H1 (cell line): ENCODE measurements around the gene CSNK2A3. TPM values are rescaled to one million over a fixed set of nuclear protein-coding genes. Genes with fewer than 3 reads are reported as not detected.

Experiments
- CTCF ChIA-PET: fragments of 300-600 bp; sonication (Branson Sonifier 250); formaldehyde crosslinking; loops from one replicate; lab custom pipeline; 2021; ENCODE audit not compliant: partially characterized antibody; lab: Charles Lee
- POLR2A ChIA-PET: fragments of 300-600 bp; sonication (Branson Sonifier 250); formaldehyde crosslinking; loops from one replicate; lab custom pipeline; 2021; ENCODE audit warnings: inconsistent platforms; ENCODE audit not compliant: partially characterized antibody; lab: Charles Lee
- DNase-seq, 2 experiments: peaks; one replicate each; pipeline versions ENCODE4 v3.0.0 to v3.0.0-alpha.2; 2010 to 2022; ENCODE audit warnings: low spot score in 2 of 2, low read depth in 1 of 2, mixed read lengths in 1 of 2
- FAIRE-seq: peaks from 2 replicates; lab custom pipeline; 2011; peaks lifted over from hg19 to GRCh38; lab: Jason Lieb, UNC
- H2AFZ ChIP-seq: 2 replicates; pipeline ENCODE4 v1.8.1; 2012; ENCODE audit warnings: low read length, inconsistent platforms
- H2AK5ac ChIP-seq: 2 replicates; pipeline ENCODE4 v1.6.1; 2013; ENCODE audit warnings: low read depth, low read length
- H2BK120ac ChIP-seq: replicated peaks from 2 replicates; pipeline ENCODE3; 2013; ENCODE audit warnings: low read depth, low read length, inconsistent platforms
- H2BK12ac ChIP-seq: 2 replicates; pipeline ENCODE4 v1.6.1; 2013; ENCODE audit warnings: low read depth, low read length
- H2BK15ac ChIP-seq: 2 replicates; pipeline ENCODE4 v1.6.1; 2013; ENCODE audit warnings: low read length
- H2BK20ac ChIP-seq: 2 replicates; pipeline ENCODE4 v1.6.1; 2013; ENCODE audit warnings: low read length
- H2BK5ac ChIP-seq: 2 replicates; pipeline ENCODE4 v1.6.1; 2013; ENCODE audit warnings: low read depth, low read length
- H3K14ac ChIP-seq: 2 replicates; pipeline ENCODE4 v1.6.1; 2013; ENCODE audit warnings: inconsistent platforms; ENCODE audit not compliant: insufficient read length
- H3K18ac ChIP-seq: 2 replicates; pipeline ENCODE4 v1.6.1; 2013; ENCODE audit warnings: low read length; ENCODE audit errors: extremely low read depth
- H3K23ac ChIP-seq: 2 replicates; pipeline ENCODE4 v1.6.1; 2013; ENCODE audit warnings: inconsistent platforms; ENCODE audit not compliant: insufficient read length
- H3K23me2 ChIP-seq: 2 replicates; pipeline ENCODE4 v1.6.1; 2013; ENCODE audit warnings: low read depth, low read length
- H3K27ac ChIP-seq: 2 replicates; pipeline ENCODE4 v1.6.1; 2011; ENCODE audit warnings: low read depth, low read length, inconsistent platforms
- H3K27me3 ChIP-seq, 4 experiments: replicated peaks in 1 of 4; 1 replicate in 1 of 4; 2 replicates in 3 of 4; pipeline versions ENCODE4 v1.6.1 to v1.8.1; 2011 to 2013; ENCODE audit warnings: low read length in 3 of 4, mild to moderate bottlenecking in 3 of 4, inconsistent platforms in 2 of 4, mixed read lengths in 2 of 4, moderate library complexity in 1 of 4; ENCODE audit not compliant: control insufficient read depth in 3 of 4, insufficient read depth in 3 of 4; ENCODE audit errors: extremely low read depth in 1 of 4
- H3K36me3 ChIP-seq, 4 experiments: 2 replicates each; pipeline versions ENCODE4 v1.6.1 to v1.8.1; 2011 to 2013; ENCODE audit warnings: mild to moderate bottlenecking in 4 of 4, low read length in 3 of 4, moderate library complexity in 2 of 4, control low read depth in 1 of 4, inconsistent platforms in 1 of 4; ENCODE audit not compliant: insufficient read depth in 4 of 4, control insufficient read depth in 2 of 4
- H3K4ac ChIP-seq: replicated peaks from 2 replicates; pipeline ENCODE3; 2013; ENCODE audit warnings: low read length, low read depth, mixed read lengths, inconsistent platforms; ENCODE audit not compliant: insufficient read length
- H3K4me1 ChIP-seq, 4 experiments: replicated peaks in 1 of 4; 1 replicate in 1 of 4; 2 replicates in 3 of 4; pipeline versions ENCODE4 v1.6.1 to v1.8.1; 2011 to 2013; ENCODE audit warnings: low read length in 3 of 4, inconsistent platforms in 2 of 4, mixed read lengths in 1 of 4; ENCODE audit not compliant: insufficient read depth in 4 of 4, control insufficient read depth in 3 of 4
- H3K4me2 ChIP-seq, 2 experiments: 2 replicates each; pipeline versions ENCODE4 v1.6.1 to v1.8.1; 2011 to 2013; ENCODE audit warnings: low read depth in 2 of 2, low read length in 2 of 2, control low read depth in 1 of 2, inconsistent platforms in 1 of 2, mild to moderate bottlenecking in 1 of 2; ENCODE audit not compliant: insufficient read depth in 1 of 2
- H3K4me3 ChIP-seq, 4 experiments: fragments of 200-600, 300-600 bp in 1 of 4; sonication (generic), shearing (Covaris generic), sonication (Bioruptor Twin) in 1 of 4; 2 replicates each; pipeline versions ENCODE4 v1.5.1 to v1.8.1; 2011 to 2016; ENCODE audit warnings: low read length in 4 of 4, low read depth in 3 of 4, control low read depth in 2 of 4, inconsistent platforms in 2 of 4, mild to moderate bottlenecking in 2 of 4, mixed read lengths in 1 of 4, moderate library complexity in 1 of 4; ENCODE audit not compliant: insufficient read depth in 2 of 4; ENCODE audit errors: extremely low read depth in 1 of 4
- H3K56ac ChIP-seq: replicated peaks from 2 replicates; pipeline ENCODE3; 2013; ENCODE audit warnings: low read depth, mild to moderate bottlenecking, mixed read lengths, low read length, inconsistent platforms; ENCODE audit not compliant: insufficient read length
- H3K79me1 ChIP-seq: 2 replicates; pipeline ENCODE4 v1.6.1; 2013; ENCODE audit warnings: low read depth, low read length, control low read depth
- H3K79me2 ChIP-seq, 2 experiments: 2 replicates each; pipeline versions ENCODE4 v1.6.1 to v1.8.1; 2012 to 2013; ENCODE audit warnings: low read length in 2 of 2, mild to moderate bottlenecking in 2 of 2, inconsistent platforms in 1 of 2; ENCODE audit not compliant: insufficient read depth in 2 of 2, control insufficient read depth in 1 of 2
- H3K9ac ChIP-seq, 4 experiments: replicated peaks in 1 of 4; 1 replicate in 1 of 4; 2 replicates in 3 of 4; pipeline versions ENCODE4 v1.6.1 to v1.8.1; 2011 to 2013; ENCODE audit warnings: low read depth in 3 of 4, low read length in 3 of 4, control low read depth in 2 of 4, mild to moderate bottlenecking in 2 of 4, moderate library complexity in 2 of 4, inconsistent platforms in 1 of 4; ENCODE audit errors: extremely low read depth in 1 of 4
- H3K9me3 ChIP-seq, 2 experiments: 2 replicates each; pipeline versions ENCODE4 v1.6.1 to v1.8.1; 2012 to 2013; ENCODE audit warnings: mild to moderate bottlenecking in 2 of 2, moderate library complexity in 2 of 2, control low read depth in 1 of 2, inconsistent platforms in 1 of 2, low read depth in 1 of 2, low read length in 1 of 2, mixed read lengths in 1 of 2; ENCODE audit not compliant: insufficient read depth in 2 of 2
- H4K20me1 ChIP-seq, 2 experiments: replicated peaks in 1 of 2; 2 replicates each; pipeline versions ENCODE3 to v1.8.1; 2011 to 2013; ENCODE audit warnings: inconsistent platforms in 2 of 2, low read length in 2 of 2, mild to moderate bottlenecking in 1 of 2; ENCODE audit not compliant: insufficient read depth in 2 of 2, control insufficient read depth in 1 of 2
- H4K5ac ChIP-seq: 2 replicates; pipeline ENCODE4 v1.6.1; 2013; ENCODE audit warnings: low read length, low read depth, mixed read lengths, inconsistent platforms; ENCODE audit not compliant: insufficient read length
- H4K8ac ChIP-seq: 2 replicates; pipeline ENCODE4 v1.8.0; 2013; ENCODE audit warnings: mild to moderate bottlenecking, moderate library complexity, low read length, inconsistent platforms; ENCODE audit not compliant: insufficient read depth; ENCODE audit errors: extremely low read depth
- H4K91ac ChIP-seq: replicated peaks from 2 replicates; pipeline ENCODE3; 2013; ENCODE audit warnings: low read length, mixed read lengths, inconsistent platforms; ENCODE audit not compliant: insufficient read length
- CTCF ChIP-seq, 3 experiments: IDR thresholded peaks; 1 replicate in 2 of 3; 2 replicates in 1 of 3; pipeline versions ENCODE4 v1.5.1 to v1.6.1; 2011; ENCODE audit warnings: low read length in 3 of 3, mild to moderate bottlenecking in 3 of 3, inconsistent platforms in 2 of 3, low read depth in 1 of 3, moderate library complexity in 1 of 3; ENCODE audit not compliant: insufficient read depth in 1 of 3; ENCODE audit errors: control extremely low read depth in 1 of 3
- EGR1 ChIP-seq: IDR thresholded peaks from 2 replicates; pipeline ENCODE4 v1.6.1; 2011; ENCODE audit warnings: low read depth, low read length, borderline replicate concordance
- EZH2 ChIP-seq: fragments of 200-600 bp; sonication (generic); IDR thresholded peaks from 2 replicates; pipeline ENCODE4 v1.7.1; 2012; ENCODE audit warnings: low read depth, mild to moderate bottlenecking, moderate library complexity, low read length, inconsistent platforms; ENCODE audit not compliant: severe bottlenecking
- POU5F1 ChIP-seq: IDR thresholded peaks from 2 replicates; pipeline ENCODE4 v1.6.1; 2011; ENCODE audit warnings: low read depth, mild to moderate bottlenecking, low read length, moderate library complexity
- RBBP5 ChIP-seq: IDR thresholded peaks from 2 replicates; pipeline ENCODE4 v1.7.1; 2012; ENCODE audit warnings: low read depth, mild to moderate bottlenecking, inconsistent platforms, low read length, moderate library complexity, borderline replicate concordance
- SAP30 ChIP-seq: fragments of 300-600 bp; sonication (generic); IDR thresholded peaks from 2 replicates; pipeline ENCODE4 v1.7.1; 2012; ENCODE audit warnings: low read length, moderate library complexity, mild to moderate bottlenecking, inconsistent platforms; ENCODE audit not compliant: insufficient read depth, insufficient replicate concordance
- WGBS, 2 experiments: shearing (Covaris generic) in 1 of 2; methylation state at CpG; one replicate each; pipeline versions ENCODE4 v1.1.6 to v1.1.7; 2013 to 2015; ENCODE audit warnings: low lambda C conversion rate in 2 of 2, mixed read lengths in 2 of 2, inconsistent platforms in 1 of 2, low coverage in 1 of 2, missing lambda C conversion rate in 1 of 2; ENCODE audit not compliant: insufficient replicate concordance in 2 of 2, insufficient coverage in 1 of 2, insufficient read length in 1 of 2; ENCODE audit errors: extremely low coverage in 1 of 2, missing lambda C conversion rate in 1 of 2; 5-methylcytosine and 5-hydroxymethylcytosine counted together
- polyA plus RNA-seq, 7 experiments: library from polyadenylated mRNA; depleted of rRNA in 3 of 7; stranded (reverse) in 5 of 7; unstranded in 2 of 7; fragments of >200 nt in 5 of 7; fragments of 200-250 nt in 2 of 7; gene quantifications; 1 replicate in 5 of 7; 2 replicates in 1 of 7; 4 replicates in 1 of 7; pipeline versions ENCODE4 v1.2.1 to v1.2.3, GENCODE V29; 2011 to 2013; ENCODE audit warnings: missing spikeins in 2 of 7, mixed read lengths in 2 of 7
- total RNA-seq: library from RNA; stranded (reverse); fragmentation: NEBNext Ultra II Directional; extraction: Animal tissue kit (Norgen Biotek cat#: 25700); gene quantifications from 2 replicates; pipeline ENCODE4 v1.2.1, GENCODE V29; 2021

CSNK2A3 gene
- total and polyA plus RNA-seq, 2 of the 8 experiments (the other 6 are each of a cell fraction or from before 2014, with no cell fraction given), result 0.69 to 1.0 TPM

- Histone ChIP-seq H3K27ac (no peak overlapping the region), H3K23ac (no peak overlapping the region), H3K79me1 (no peaks in the 10 kb centered on the region), H2BK5ac (no peak overlapping the region), H2BK15ac (no peak overlapping the region), H3K27me3 (no peaks in the 10 kb centered on the region), H3K4me3 (no peak overlapping the region), H2AK5ac (no peak overlapping the region), H2BK12ac (no peak overlapping the region), H3K9ac (no peak overlapping the region), H3K18ac (no peak overlapping the region), H4K91ac (no peak overlapping the region), H3K4me1 (no peaks in the 10 kb centered on the region), H3K23me2 (no peaks in the 10 kb centered on the region), H3K56ac (no peak overlapping the region), H3K79me2 (no peaks in the 10 kb centered on the region), H3K4me2 (no peak overlapping the region), H4K8ac (no peak overlapping the region), H3K14ac (no peak overlapping the region), H3K4ac (no peak overlapping the region), H2BK120ac (no peak overlapping the region), H3K9me3 (no peaks in the 10 kb centered on the region), H2AFZ (no peak overlapping the region), H2BK20ac (no peak overlapping the region), H4K5ac (no peak overlapping the region), H3K36me3 (no peaks in the 10 kb centered on the region), H4K20me1 (peaks cover 0 to 3% of the 10 kb centered on the region in 2 experiments)
- DNase-seq (no peak), FAIRE-seq (no peak)
- WGBS, 2 experiments, result 97% methylated on average over 3 of the region's 3 CpGs; no CpG with 5 or more reads in 1 of the 2 experiments
- POLR2A ChIA-PET, result no interaction called here
- CTCF ChIA-PET, result interaction anchor here (0.6 to 2.0 kb wide), 3 partner anchors 10 to 242 kb away, joined by 3 to 6 read pairs (median 3); partner anchors contain the start of gene GALNT18
- TF ChIP-seq POU5F1, result no peak
- TF ChIP-seq SAP30, result no peak
- no peak for TF ChIP-seq RBBP5
- TF ChIP-seq CTCF (IDR thresholded peaks at IDR 0.05; ENCODE audit: control extremely low read depth in 1 of 3, insufficient read depth in 1 of 3, low read depth in 1 of 3, low read length in 3 of 3), result no peak
- no peak for TF ChIP-seq EZH2
- TF ChIP-seq EGR1, result no peak
Observed at GRCh38 chr11:11379661-11380060, 26.6 kb upstream of the CSNK2A3 start.
